HG03045 (cell line): ENCODE data around the gene TYRP1.

ENCODE experiments used
- ATAC-seq: cut with Tn5 transposase; IDR thresholded peaks from one replicate; pipeline ENCODE4 v1.9.1; 2021; ENCODE audit warnings: mild to moderate bottlenecking, moderate library complexity; ENCODE audit not compliant: unreplicated experiment

The TYRP1 gene

GRCh38 chr9:12696931-12697622 lies 3.9 kb downstream of the TYRP1 start:
- no peak for ATAC-seq

GRCh38 chr9:12697719-12698118 lies 4.5 kb downstream of the TYRP1 start:
- ATAC-seq, result no peak

GRCh38 chr9:12698266-12698665 lies 5.1 kb downstream of the TYRP1 start:
- no peak for ATAC-seq

- ATAC-seq, result no peak
Measured at GRCh38 chr9:12698986-12699385, 5.8 kb downstream of the TYRP1 start.

- no peak for ATAC-seq
Measured at GRCh38 chr9:12699529-12699928, 6.3 kb downstream of the TYRP1 start.

- ATAC-seq, result no peak
Measured at GRCh38 chr9:12701126-12701525, 7.9 kb downstream of the TYRP1 start.

GRCh38 chr9:12702160-12702758 lies 9.1 kb downstream of the TYRP1 start:
- ATAC-seq, result no peak

GRCh38 chr9:12703996-12704395 lies 10.8 kb downstream of the TYRP1 start:
- no peak for ATAC-seq

- ATAC-seq, result no peak
Measured at GRCh38 chr9:12705738-12706391, 12.7 kb downstream of the TYRP1 start.

- ATAC-seq, result no peak
Measured at GRCh38 chr9:12708562-12709298, 15.5 kb downstream of the TYRP1 start.

- ATAC-seq, result no peak
Measured at GRCh38 chr9:12712532-12712931, 19.3 kb downstream of the TYRP1 start.

GRCh38 chr9:12715268-12715667 lies 22.1 kb downstream of the TYRP1 start:
- no peak for ATAC-seq

GRCh38 chr9:12716823-12717600 lies 23.8 kb downstream of the TYRP1 start:
- ATAC-seq, result no peak

GRCh38 chr9:12717907-12718306 lies 24.7 kb downstream of the TYRP1 start:
- ATAC-seq, result no peak

GRCh38 chr9:12718482-12719026 lies 25.4 kb downstream of the TYRP1 start:
- ATAC-seq, result no peak

GRCh38 chr9:12719431-12719830 lies 26.2 kb downstream of the TYRP1 start:
- no peak for ATAC-seq

GRCh38 chr9:12720551-12720950 lies 27.4 kb downstream of the TYRP1 start:
- ATAC-seq, result no peak

- no peak for ATAC-seq
Measured at GRCh38 chr9:12722131-12722530, 28.9 kb downstream of the TYRP1 start.

GRCh38 chr9:12723409-12724028 lies 30.3 kb downstream of the TYRP1 start:
- ATAC-seq, result no peak

- no peak for ATAC-seq
Measured at GRCh38 chr9:12726795-12727194, 33.6 kb downstream of the TYRP1 start.
